Prostate gland (tissue), 2 donors: ENCODE results near the gene PIEZO2. TPM values are rescaled to one million over a fixed set of nuclear protein-coding genes. Genes with fewer than 3 reads are reported as not detected.
"Not testable (repeated sequence)": the region's sequence is repeated elsewhere in the genome, so short reads cannot be mapped to it uniquely, and the experiment has no call there.

Experiments used
- DNase-seq: peaks from one replicate; pipeline ENCODE4 v3.0.0-alpha.2; 2019; ENCODE audit warnings: low spot score
- H3K27ac ChIP-seq, 2 donors: fragments of 200-600 bp; sonication (generic); 2 replicates each; pipeline ENCODE4 v1.5.1; 2017 to 2019
- H3K27me3 ChIP-seq: fragments of 200-600 bp; sonication (generic); replicated peaks from 2 replicates; pipeline ENCODE4 v1.5.1; 2019; ENCODE audit not compliant: insufficient read depth
- H3K36me3 ChIP-seq, 2 donors: fragments of 200-600 bp; sonication (generic); 1 replicate in 1 of 2; 2 replicates in 1 of 2; pipeline versions ENCODE4 v1.5.1 to v1.8.1; 2017 to 2019
- H3K4me1 ChIP-seq: fragments of 200-600 bp; sonication (generic); replicated peaks from 2 replicates; pipeline ENCODE4 v1.5.1; 2019
- H3K4me3 ChIP-seq, 2 donors: fragments of 200-600 bp; sonication (generic); 2 replicates each; pipeline ENCODE4 v1.5.1; 2017 to 2019
- H3K9me3 ChIP-seq: fragments of 200-600 bp; sonication (generic); 2 replicates; pipeline ENCODE4 v1.5.1; 2017
- CTCF ChIP-seq, 4 experiments: fragments of 200-600 bp in 2 of 4; fragments of 450-650 bp in 2 of 4; sonication (generic) in 2 of 4; IDR thresholded peaks; 1 replicate in 3 of 4; 2 replicates in 1 of 4; pipeline ENCODE4 v1.5.1; 2016 to 2019; ENCODE audit warnings: antibody characterized with exemption in 4 of 4, mild to moderate bottlenecking in 2 of 4, moderate library complexity in 2 of 4
- POLR2A ChIP-seq: fragments of 450-650 bp; IDR thresholded peaks from one replicate; pipeline ENCODE4 v1.6.1; 2016; ENCODE audit warnings: antibody characterized with exemption, mild to moderate bottlenecking
- POLR2AphosphoS5 ChIP-seq: sonication (generic); formaldehyde crosslinking; IDR thresholded peaks from one replicate; pipeline ENCODE4 v1.6.1; 2017; ENCODE audit warnings: antibody characterized with exemption
- WGBS: methylation state at CpG from one replicate; pipeline ENCODE4 v1.1.5; 2018; 5-methylcytosine and 5-hydroxymethylcytosine counted together
- intact Hi-C: fragments of 100-400 bp; cut with DNase I; formaldehyde crosslinking; loops from one replicate; pipeline ENCODE4 v1.14.2; 2022
- total RNA-seq, 2 donors: library from RNA; depleted of rRNA; stranded (reverse); fragments of >200 nt; gene quantifications; one replicate each; pipeline ENCODE4 v1.1.0, GENCODE V29; 2016

Gene PIEZO2
- total RNA-seq, result 10 to 100 TPM in 1 of 2 donors, 1 to 10 TPM in 1; 4.1 to 19.0 TPM

- intact Hi-C loops, result loop anchor here (5.0 to 10.0 kb wide), 3 partner anchors 107 to 587 kb away; no protein-coding TSS in a partner anchor
- TF ChIP-seq CTCF (IDR thresholded peaks at IDR 0.05), result no peak
- peak; percentile 46 for TF ChIP-seq POLR2A
- peak; percentile 58 for TF ChIP-seq POLR2AphosphoS5
- DNase-seq, result peak; percentile 24
These were observed at the start of gene PIEZO2 for GRCh38 chr18:11149441-11150270. Gene PIEZO2, minus strand, starts transcription at chr18:11149569. Its CDS starts 981 bp downstream, at chr18:11148588.

GRCh38 chr18:11183637-11184036 lies 34.3 kb upstream of the PIEZO2 start:
- no peak for TF ChIP-seq POLR2A

More at GRCh38 chr18:11149441-11150270, at the start of gene PIEZO2:
- Histone ChIP-seq H3K27ac (peak within 1 kb of the TSS in 1 of 2 donors; percentile 50), H3K4me1 (no peaks in the 10 kb centered on the region), H3K9me3 (no peaks in the 10 kb centered on the region), H3K27me3 (peaks cover 10% of the 10 kb centered on the region), H3K36me3 (no peaks in the 10 kb centered on the region), H3K4me3 (peak within 1 kb of the TSS; percentile 37 to 41)
- WGBS, result 4% methylated on average over 60 of the region's 62 CpGs

GRCh38 chr18:11181629-11182028 lies 32.3 kb upstream of the PIEZO2 start:
- WGBS, result 92% methylated on average over 1 of the region's 1 CpG
- not testable (repeated sequence) for H3K27me3 ChIP-seq, DNase-seq

More at GRCh38 chr18:11183637-11184036, 34.3 kb upstream of the PIEZO2 start:
- Histone ChIP-seq H3K36me3 (no peaks in the 10 kb centered on the region), H3K27me3 (no peaks in the 10 kb centered on the region), H3K9me3 (no peaks in the 10 kb centered on the region), H3K27ac (no peak overlapping the region), H3K4me3 (no peak overlapping the region), H3K4me1 (no peaks in the 10 kb centered on the region)
- 96% methylated on average over 2 of the region's 2 CpGs for WGBS
- intact Hi-C loops, result no loop called here
- DNase-seq, result no peak

GRCh38 chr18:11179959-11180519 lies 30.7 kb upstream of the PIEZO2 start:
- Histone ChIP-seq H3K4me3 (no peak overlapping the region), H3K36me3 (no peaks in the 10 kb centered on the region), H3K27me3 (no peaks in the 10 kb centered on the region), H3K27ac (no peak overlapping the region), H3K4me1 (no peaks in the 10 kb centered on the region), H3K9me3 (no peaks in the 10 kb centered on the region)
- WGBS, result 76% methylated on average over 6 of the region's 6 CpGs
- TF ChIP-seq CTCF (IDR thresholded peaks at IDR 0.05), result no peak
- TF ChIP-seq POLR2A, result no peak
- TF ChIP-seq POLR2AphosphoS5, result no peak
- intact Hi-C loops, result no loop called here
- DNase-seq, result no peak

More at GRCh38 chr18:11181629-11182028, 32.3 kb upstream of the PIEZO2 start:
- intact Hi-C loops, H3K4me1 ChIP-seq, H3K9me3 ChIP-seq, H3K4me3 ChIP-seq, H3K36me3 ChIP-seq, H3K27ac ChIP-seq: not testable (repeated sequence)

- no peak for DNase-seq
- 62% methylated on average over 14 of the region's 14 CpGs for WGBS
- Histone ChIP-seq H3K27ac (no peak overlapping the region), H3K4me3 (no peak overlapping the region), H3K27me3 (no peaks in the 10 kb centered on the region), H3K4me1 (no peaks in the 10 kb centered on the region), H3K9me3 (no peaks in the 10 kb centered on the region), H3K36me3 (no peaks in the 10 kb centered on the region)
- intact Hi-C loops, result no loop called here
- TF ChIP-seq POLR2AphosphoS5 (no peak), POLR2A (no peak), CTCF (IDR thresholded peaks at IDR 0.05) (no peak)
These were observed 29.7 kb upstream of the PIEZO2 start for GRCh38 chr18:11178951-11179549.
